Measurements from ENCODE around the gene CDHR2.
"Not testable (repeated sequence)": the region's sequence is repeated elsewhere in the genome, so short reads cannot be mapped to it uniquely, and the experiment has no call there.

The CDHR2 gene

DNA sequence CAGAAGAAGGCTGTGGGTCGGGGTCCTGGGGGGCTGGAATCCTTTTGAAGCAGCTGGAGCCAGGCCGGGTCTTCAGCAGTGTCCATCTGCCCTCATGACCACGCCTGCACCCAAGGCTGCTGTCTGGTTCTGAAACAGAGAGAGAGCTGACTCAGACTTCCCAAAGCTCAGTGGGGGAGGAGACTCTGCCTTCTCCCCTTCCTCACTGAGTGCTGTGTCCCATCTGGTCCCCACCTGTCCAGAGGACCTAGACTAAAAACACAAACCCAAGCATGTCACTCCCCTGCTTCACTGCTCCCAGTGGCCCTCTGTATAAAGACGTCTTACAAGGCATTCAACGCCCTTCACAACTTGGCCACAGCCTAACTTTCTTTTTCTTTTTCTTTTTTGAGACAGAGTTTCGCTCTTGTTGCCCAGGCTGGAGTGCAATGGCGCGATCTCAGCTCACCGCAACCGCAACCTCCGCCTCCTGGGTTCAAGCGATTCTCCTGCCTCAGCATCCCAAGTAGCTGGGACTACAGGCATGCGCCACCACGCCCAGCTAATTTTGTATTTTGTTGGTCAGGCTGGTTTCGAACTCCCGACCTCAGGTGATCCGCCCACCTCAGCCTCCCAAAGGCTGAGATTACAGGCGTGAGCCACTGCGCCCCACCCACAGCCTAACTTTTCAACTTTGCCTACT is 50.7 kb downstream of the CDHR2 start:
- DNase-seq: not testable (repeated sequence)

- DNase-seq: no peak
These were observed 52.9 kb downstream of the CDHR2 start for GRCh38 chr5:176601901-176602482.

GRCh38 chr5:176603091-176603490 is 53.9 kb downstream of the CDHR2 start:
- DNase-seq: no peak

GRCh38 chr5:176606032-176606431 is 56.9 kb downstream of the CDHR2 start:
- no peak for DNase-seq

GRCh38 chr5:176606875-176607274 is 57.7 kb downstream of the CDHR2 start:
- DNase-seq: no peak

GRCh38 chr5:176608142-176608705 is 59.1 kb downstream of the CDHR2 start:
- no peak for DNase-seq

DNA sequence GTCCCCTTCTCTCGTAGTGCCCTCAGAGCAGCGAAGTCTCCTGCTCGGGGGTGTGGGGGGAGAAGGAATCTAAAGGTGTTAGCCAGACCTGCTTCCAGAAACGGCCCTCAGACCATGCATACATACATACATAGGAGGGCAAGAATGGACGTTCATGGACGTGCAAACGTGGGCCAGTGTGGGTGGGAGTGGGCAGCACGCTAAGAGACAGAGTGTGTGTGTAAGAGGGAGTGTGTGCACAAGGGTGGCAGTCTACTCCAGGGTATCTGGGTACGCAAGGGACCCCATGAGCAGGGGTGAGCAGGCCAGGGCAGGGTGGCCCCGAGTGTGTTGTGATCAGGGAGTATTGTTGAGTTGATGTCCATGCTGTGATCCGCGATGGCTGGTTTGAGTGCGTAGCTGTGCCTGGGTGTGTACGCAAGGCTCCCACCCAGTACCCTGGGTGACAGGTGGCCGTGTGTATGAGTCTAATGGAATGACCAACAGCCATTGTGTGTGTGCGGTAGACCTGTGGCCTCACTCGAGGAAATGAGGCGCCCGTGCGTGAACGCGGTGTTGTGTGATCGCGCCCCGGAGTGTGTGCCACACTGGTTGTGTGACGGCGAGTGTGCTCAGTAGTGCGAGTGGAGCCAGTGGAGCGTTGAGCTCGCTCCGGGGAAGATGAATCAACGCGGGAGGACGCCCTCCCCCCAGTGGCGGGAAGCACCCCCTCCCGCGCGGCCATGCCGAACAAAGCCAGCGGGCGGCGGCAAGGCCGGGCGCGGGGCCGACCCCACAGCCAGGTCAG is 60.0 kb downstream of the CDHR2 start:
- DNase-seq: no peak

GRCh38 chr5:176609724-176610434 is 60.7 kb downstream of the CDHR2 start, which contains the start of gene GPRIN1:
Gene GPRIN1, minus strand, starts transcription at chr5:176610156. Its CDS starts 10,322 bp downstream, at chr5:176599834.
- peak in 4 of 5 donors; percentile 17 to 51 (median 34) for DNase-seq

DNA sequence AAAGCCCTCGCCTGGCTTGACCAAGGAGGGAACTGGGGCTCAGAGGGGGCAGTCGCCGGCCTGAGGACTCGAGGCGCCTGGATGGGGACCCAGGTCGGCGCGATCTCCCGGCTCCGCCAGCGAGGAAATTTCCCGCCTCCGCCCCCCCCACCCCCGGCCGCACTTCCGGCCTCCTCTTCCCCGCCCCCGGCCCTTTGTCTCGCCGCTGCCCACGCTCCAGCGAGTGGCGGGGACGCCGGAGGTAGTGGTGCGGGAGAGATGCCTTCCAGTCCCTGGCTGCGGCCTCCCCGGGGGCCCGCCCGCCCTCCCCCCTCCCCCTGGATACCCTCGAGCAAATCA is 61.3 kb downstream of the CDHR2 start:
- no peak for DNase-seq

DNA sequence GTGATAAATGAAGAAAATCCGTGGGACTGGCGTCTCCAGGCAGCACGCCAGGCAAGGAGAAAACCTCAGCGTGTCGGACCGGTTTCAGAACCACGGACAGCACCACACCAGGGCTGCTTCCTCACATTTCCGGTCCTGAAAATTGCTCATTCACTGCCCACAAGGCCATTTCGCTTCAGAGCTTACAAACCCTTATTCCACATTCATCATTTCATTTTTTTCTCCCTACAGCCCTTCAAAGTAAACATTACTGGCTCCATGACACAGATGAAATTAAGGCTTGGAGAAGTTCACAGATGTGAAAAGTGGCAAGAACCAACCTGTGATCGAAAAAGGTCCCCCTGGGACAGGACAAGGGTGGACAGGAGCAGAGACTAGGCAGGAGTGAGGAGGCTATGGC is 62.3 kb downstream of the CDHR2 start:
- DNase-seq: peak in 4 of 5 donors; percentile 41 to 49 (median 44)

GRCh38 chr5:176612008-176612407 is 62.9 kb downstream of the CDHR2 start:
- DNase-seq: no peak

DNA sequence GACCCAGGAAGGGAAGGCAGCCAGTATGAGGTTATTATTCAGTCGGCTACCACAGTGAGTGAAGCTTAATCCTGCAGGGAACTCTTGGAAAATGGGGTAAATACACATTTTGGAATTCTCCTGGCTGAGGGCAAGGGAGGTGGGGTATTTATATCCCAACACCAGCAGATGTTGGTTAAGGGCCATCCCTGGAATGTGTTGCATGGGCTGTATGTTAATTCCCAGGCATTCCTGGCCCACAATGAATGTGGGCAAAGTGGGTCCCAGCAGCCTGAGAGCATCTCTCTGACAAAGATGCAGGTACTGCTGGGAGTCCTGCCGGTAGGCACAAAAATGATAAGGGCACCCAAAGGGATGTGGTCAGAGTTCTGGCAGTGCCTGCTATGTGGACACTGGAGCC is 63.7 kb downstream of the CDHR2 start:
- DNase-seq: no peak

DNA sequence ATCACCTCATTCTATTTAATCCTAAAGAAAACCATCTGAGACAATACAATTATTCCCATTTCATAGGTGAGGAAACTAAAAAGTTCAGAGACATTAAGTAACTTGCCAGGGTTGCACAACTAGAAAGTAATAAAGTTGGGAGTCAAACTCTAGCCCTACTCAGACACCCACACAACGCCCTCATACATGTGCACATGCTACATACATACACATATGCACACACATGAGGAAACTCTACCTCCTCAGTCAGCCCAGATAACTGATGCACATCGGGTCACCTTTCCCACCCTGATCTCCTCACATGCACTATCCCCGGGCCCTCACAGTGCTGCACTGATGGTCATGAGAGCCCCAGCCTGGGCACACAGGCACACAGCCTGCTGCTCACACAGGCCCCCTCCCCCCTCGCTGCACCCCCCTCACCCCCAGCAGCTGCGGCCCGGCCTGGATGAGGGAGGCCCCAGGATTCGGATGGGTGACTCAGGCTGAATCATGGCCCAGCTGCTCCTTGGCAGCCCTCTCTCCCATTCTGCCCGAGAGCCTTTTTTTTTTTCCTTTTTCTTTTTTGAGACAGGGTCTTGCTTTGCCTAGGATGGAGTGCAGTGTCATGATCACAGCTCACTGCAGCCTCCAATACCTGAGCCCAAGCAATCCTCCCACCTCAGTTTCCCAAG is 65.8 kb downstream of the CDHR2 start:
- no peak for DNase-seq

GRCh38 chr5:176616511-176616910 is 67.4 kb downstream of the CDHR2 start:
- DNase-seq: no peak

- no peak for DNase-seq
These were observed 69.6 kb downstream of the CDHR2 start for GRCh38 chr5:176618783-176619182.

GRCh38 chr5:176619203-176619568 is 70.0 kb downstream of the CDHR2 start:
- DNase-seq: peak; percentile 55 to 80 (median 62)

- no peak for DNase-seq
These were observed 70.6 kb downstream of the CDHR2 start for GRCh38 chr5:176619569-176620332.

GRCh38 chr5:176620333-176620981 is 71.3 kb downstream of the CDHR2 start:
- no peak for DNase-seq

DNA sequence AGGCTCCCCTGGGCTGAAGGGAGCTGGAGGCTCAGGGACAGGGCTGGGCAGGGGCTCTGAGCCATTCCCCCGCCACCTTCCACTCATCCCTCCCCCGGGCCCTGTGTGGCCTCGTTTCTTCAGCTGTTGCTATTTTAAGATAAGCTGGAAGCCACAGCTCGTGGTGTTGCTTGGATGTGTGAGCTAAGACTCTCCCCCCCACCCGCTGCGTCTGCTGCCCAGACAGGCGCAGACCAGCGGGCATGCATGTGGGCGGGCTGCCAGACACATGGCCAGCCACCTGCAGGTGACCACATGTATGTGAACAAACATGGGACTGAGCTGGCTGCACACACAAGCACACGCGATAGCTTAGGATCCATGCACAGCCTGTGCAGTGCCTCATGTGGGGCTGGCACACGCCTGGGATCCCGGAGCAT is 72.5 kb downstream of the CDHR2 start:
- no peak for DNase-seq

GRCh38 chr5:176624142-176624541 is 75.0 kb downstream of the CDHR2 start:
- DNase-seq: no peak

- DNase-seq: no peak
These were observed 75.8 kb downstream of the CDHR2 start for GRCh38 chr5:176624938-176625337.

Data from T-helper 1 cell (primary cell).